GM12878 (cell line): ENCODE results near the gene GTPBP6. TPM values are rescaled to one million over a fixed set of nuclear protein-coding genes. Genes with fewer than 3 reads are reported as not detected.
"Not testable (repeated sequence)": the region's sequence is repeated elsewhere in the genome, so short reads cannot be mapped to it uniquely, and the experiment has no call there.

Experiments used
- ATAC-seq: fragments of 200-7000 bp; cut with Tn5 transposase; 3 replicates; pipeline ENCODE4 v1.9.1; 2020; ENCODE audit warnings: mild to moderate bottlenecking, moderate library complexity
- BruUV-seq: library from RNA; stranded (reverse); fragments of 400-500 nt; replicated peaks from 2 replicates; lab custom pipeline; 2021; lab: Mats Ljungman, UMichigan
- CTCF ChIA-PET: fragments of 300-600 bp; sonication (Branson Sonifier 250); formaldehyde crosslinking; extraction: SDS; loops from one replicate; lab custom pipeline; 2021; ENCODE audit warnings: inconsistent platforms; lab: Yijun Ruan, JAX
- POLR2A ChIA-PET: fragments of 350-600 bp; formaldehyde crosslinking; extraction: SDS; loops from one replicate; lab custom pipeline; 2021; ENCODE audit warnings: inconsistent platforms; lab: Charles Lee
- RAD21 ChIA-PET: fragments of 300-600 bp; sonication (Branson Sonifier 250); formaldehyde crosslinking; loops from one replicate; lab custom pipeline; 2023; ENCODE audit warnings: antibody characterized with exemption; ENCODE audit not compliant: unreplicated experiment; lab: Charles Lee
- SMC1A ChIA-PET: fragments of 300-600 bp; sonication (Branson Sonifier 250); formaldehyde crosslinking; loops from one replicate; lab custom pipeline; 2023; ENCODE audit not compliant: unreplicated experiment, uncharacterized antibody; lab: Charles Lee
- DNase-seq: peaks from one replicate; pipeline ENCODE4 v3.0.0-alpha.2; 2011; ENCODE audit warnings: low read depth, low spot score
- FAIRE-seq: peaks from 3 replicates; lab custom pipeline; 2011; peaks lifted over from hg19 to GRCh38; lab: Jason Lieb, UNC
- H2AFZ ChIP-seq: 2 replicates; pipeline ENCODE4 v1.6.0; 2011; ENCODE audit warnings: low read depth, low read length, control low read depth; ENCODE audit not compliant: control insufficient read depth
- H3K27ac ChIP-seq: 2 replicates; pipeline ENCODE4 v1.5.1; 2011; ENCODE audit warnings: control low read depth; ENCODE audit not compliant: control insufficient read depth, insufficient read depth
- H3K27me3 ChIP-seq, 2 experiments: replicated peaks in 1 of 2; 2 replicates each; pipeline versions ENCODE4 v1.6.0 to v1.6.1; 2011; ENCODE audit warnings: low read length in 1 of 2; ENCODE audit not compliant: control insufficient read depth in 2 of 2, insufficient read depth in 2 of 2
- H3K36me3 ChIP-seq, 2 experiments: 2 replicates each; pipeline ENCODE4 v1.5.1; 2011; ENCODE audit warnings: low read length in 1 of 2; ENCODE audit not compliant: control insufficient read depth in 2 of 2, insufficient read depth in 2 of 2
- H3K4me1 ChIP-seq: 2 replicates; pipeline ENCODE4 v1.6.1; 2011; ENCODE audit warnings: mild to moderate bottlenecking, low read length, moderate library complexity, mixed read lengths; ENCODE audit not compliant: control insufficient read depth, insufficient read depth
- H3K4me2 ChIP-seq: 2 replicates; pipeline ENCODE4 v1.6.0; 2011; ENCODE audit warnings: control low read depth; ENCODE audit not compliant: control insufficient read depth, insufficient read depth
- H3K4me3 ChIP-seq: fragments of 200-600 bp; sonication (generic); 2 replicates; pipeline ENCODE4 v1.5.1; 2016
- H3K79me2 ChIP-seq: 2 replicates; pipeline ENCODE4 v1.6.0; 2011; ENCODE audit warnings: low read length; ENCODE audit not compliant: control insufficient read depth, insufficient read depth
- H3K9ac ChIP-seq: 2 replicates; pipeline ENCODE4 v1.8.0; 2011; ENCODE audit warnings: low read length, control low read depth, mixed read lengths; ENCODE audit not compliant: control insufficient read depth, insufficient read depth
- H3K9me3 ChIP-seq: replicated peaks from 3 replicates; pipeline ENCODE4 v1.5.1; 2011; ENCODE audit warnings: mild to moderate bottlenecking, low read length; ENCODE audit not compliant: control insufficient read depth, insufficient read depth
- H4K20me1 ChIP-seq: 2 replicates; pipeline ENCODE4 v1.6.0; 2011; ENCODE audit not compliant: control insufficient read depth, insufficient read depth
- CHD4 ChIP-seq: fragments of 200-600 bp; sonication (generic); IDR thresholded peaks from 2 replicates; pipeline ENCODE4 v1.6.1; 2016; ENCODE audit warnings: mild to moderate bottlenecking
- MTA3 ChIP-seq: IDR thresholded peaks from 2 replicates; pipeline ENCODE4 v1.6.1; 2012; ENCODE audit warnings: low read length, inconsistent platforms, borderline replicate concordance
- POU2F2 ChIP-seq: IDR thresholded peaks from 3 replicates; pipeline ENCODE4 v1.6.1; 2011; ENCODE audit warnings: low read depth, mild to moderate bottlenecking, low read length, borderline replicate concordance
- RUNX3 ChIP-seq: IDR thresholded peaks from 2 replicates; pipeline ENCODE4 v1.6.1; 2012; ENCODE audit warnings: low read length, inconsistent platforms
- SP1 ChIP-seq: IDR thresholded peaks from one replicate; pipeline ENCODE4 v1.6.1; 2011; ENCODE audit warnings: low read depth, low read length
- SUZ12 ChIP-seq: fragments of 200-600 bp; sonication (generic); IDR thresholded peaks from one replicate; pipeline ENCODE4 v1.6.1; 2018; ENCODE audit warnings: antibody characterized with exemption, mild to moderate bottlenecking; ENCODE audit not compliant: unreplicated experiment
- WRNIP1 ChIP-seq: IDR thresholded peaks from 2 replicates; pipeline ENCODE4 v1.6.1; 2011; ENCODE audit warnings: low read depth, low read length, improper control_type of control experiment, borderline replicate concordance
- ZBTB4 ChIP-seq: fragments of 450-650 bp; formaldehyde crosslinking; IDR thresholded peaks from 2 replicates; pipeline ENCODE4 v1.4.0; 2022; ENCODE audit warnings: mild to moderate bottlenecking, moderate library complexity
- WGBS: methylation state at CpG from one replicate; pipeline ENCODE4 v1.1.6; 2016; ENCODE audit warnings: low lambda C conversion rate; ENCODE audit not compliant: insufficient replicate concordance, insufficient coverage; ENCODE audit errors: missing lambda C conversion rate; 5-methylcytosine and 5-hydroxymethylcytosine counted together
- in situ Hi-C: fragments of 300-500 bp; cut with MboI; formaldehyde crosslinking; loops from 9 replicates; pipeline ENCODE4 v1.14.3; 2018; ENCODE audit warnings: mixed read lengths
- intact Hi-C: fragments of 100-400 bp; cut with micrococcal nuclease; formaldehyde crosslinking; loops from one replicate; pipeline ENCODE4 v1.14.2; 2022; ENCODE audit not compliant: unreplicated experiment
- polyA plus RNA-seq, 11 experiments: library from polyadenylated mRNA; depleted of rRNA in 4 of 11; unstranded in 6 of 11; stranded (reverse) in 5 of 11; fragments of >200 nt; fragmentation: Nextera tagmentation in 4 of 11; fragmentation: Illumina TruSeq in 1 of 11; extraction: Ambion mirVana in 4 of 11; extraction: Trizol in 1 of 11; gene quantifications; 1 replicate in 1 of 11; 2 replicates in 10 of 11; pipeline versions ENCODE4 v1.2.1 to v1.2.3, GENCODE V29; 2011 to 2016; ENCODE audit warnings: inconsistent platforms in 2 of 11, missing spikeins in 2 of 11, low read depth in 1 of 11
- total RNA-seq, 4 experiments: library from RNA; depleted of rRNA in 3 of 4; stranded (reverse); fragments of >200 nt in 3 of 4; fragmentation: Illumina TruSeq in 1 of 4; extraction: Trizol in 1 of 4; gene quantifications; 2 replicates each; pipeline versions ENCODE4 v1.2.1 to v1.2.3, GENCODE V29; 2013 to 2021
- TF ChIP-seq, protein P1 (sequence below): IDR thresholded peaks from 2 replicates; pipeline ENCODE4 v1.6.1; 2012; ENCODE audit warnings: improper control_type of control experiment, low read depth, low read length; ENCODE audit not compliant: insufficient replicate concordance

GTPBP6 gene
- total and polyA plus RNA-seq, 10 of the 15 experiments (the other 5 are each of a cell fraction or from before 2014, with no cell fraction given): 0.31 to 71.0 (median 21.1) TPM

GRCh38 chrX:257681-258289 is 60.8 kb downstream of the GTPBP6 start:
- Histone ChIP-seq H4K20me1 (no peaks in the 10 kb centered on the region), H3K4me1 (no peaks in the 10 kb centered on the region), H3K27ac (no peak overlapping the region), H3K9ac (no peak overlapping the region), H3K4me3 (no peak overlapping the region), H2AFZ (no peak overlapping the region), H3K9me3 (no peaks in the 10 kb centered on the region; the same call in 2 of the 3 replicates), H3K36me3 (no peaks in the 10 kb centered on the region), H3K27me3 (no peaks in the 10 kb centered on the region), H3K4me2 (no peak overlapping the region), H3K79me2 (no peaks in the 10 kb centered on the region)
- BruUV-seq: no TSS peak
- TF ChIP-seq WRNIP1 (no peak), MTA3 (no peak), CHD4 (no peak), POU2F2 (no peak), SP1 (no peak), SUZ12 (no peak), ZBTB4 (CRISPR knock-in tag) (no peak), RUNX3 (no peak)
- TF ChIP-seq, protein P1, sequence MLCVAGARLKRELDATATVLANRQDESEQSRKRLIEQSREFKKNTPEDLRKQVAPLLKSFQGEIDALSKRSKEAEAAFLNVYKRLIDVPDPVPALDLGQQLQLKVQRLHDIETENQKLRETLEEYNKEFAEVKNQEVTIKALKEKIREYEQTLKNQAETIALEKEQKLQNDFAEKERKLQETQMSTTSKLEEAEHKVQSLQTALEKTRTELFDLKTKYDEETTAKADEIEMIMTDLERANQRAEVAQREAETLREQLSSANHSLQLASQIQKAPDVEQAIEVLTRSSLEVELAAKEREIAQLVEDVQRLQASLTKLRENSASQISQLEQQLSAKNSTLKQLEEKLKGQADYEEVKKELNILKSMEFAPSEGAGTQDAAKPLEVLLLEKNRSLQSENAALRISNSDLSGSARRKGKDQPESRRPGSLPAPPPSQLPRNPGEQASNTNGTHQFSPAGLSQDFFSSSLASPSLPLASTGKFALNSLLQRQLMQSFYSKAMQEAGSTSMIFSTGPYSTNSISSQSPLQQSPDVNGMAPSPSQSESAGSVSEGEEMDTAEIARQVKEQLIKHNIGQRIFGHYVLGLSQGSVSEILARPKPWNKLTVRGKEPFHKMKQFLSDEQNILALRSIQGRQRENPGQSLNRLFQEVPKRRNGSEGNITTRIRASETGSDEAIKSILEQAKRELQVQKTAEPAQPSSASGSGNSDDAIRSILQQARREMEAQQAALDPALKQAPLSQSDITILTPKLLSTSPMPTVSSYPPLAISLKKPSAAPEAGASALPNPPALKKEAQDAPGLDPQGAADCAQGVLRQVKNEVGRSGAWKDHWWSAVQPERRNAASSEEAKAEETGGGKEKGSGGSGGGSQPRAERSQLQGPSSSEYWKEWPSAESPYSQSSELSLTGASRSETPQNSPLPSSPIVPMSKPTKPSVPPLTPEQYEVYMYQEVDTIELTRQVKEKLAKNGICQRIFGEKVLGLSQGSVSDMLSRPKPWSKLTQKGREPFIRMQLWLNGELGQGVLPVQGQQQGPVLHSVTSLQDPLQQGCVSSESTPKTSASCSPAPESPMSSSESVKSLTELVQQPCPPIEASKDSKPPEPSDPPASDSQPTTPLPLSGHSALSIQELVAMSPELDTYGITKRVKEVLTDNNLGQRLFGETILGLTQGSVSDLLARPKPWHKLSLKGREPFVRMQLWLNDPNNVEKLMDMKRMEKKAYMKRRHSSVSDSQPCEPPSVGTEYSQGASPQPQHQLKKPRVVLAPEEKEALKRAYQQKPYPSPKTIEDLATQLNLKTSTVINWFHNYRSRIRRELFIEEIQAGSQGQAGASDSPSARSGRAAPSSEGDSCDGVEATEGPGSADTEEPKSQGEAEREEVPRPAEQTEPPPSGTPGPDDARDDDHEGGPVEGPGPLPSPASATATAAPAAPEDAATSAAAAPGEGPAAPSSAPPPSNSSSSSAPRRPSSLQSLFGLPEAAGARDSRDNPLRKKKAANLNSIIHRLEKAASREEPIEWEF: no peak
- 61% methylated on average over 15 of the region's 21 CpGs for WGBS
- ChIA-PET CTCF (no interaction called here), SMC1A (no interaction called here), POLR2A (no interaction called here), RAD21 (no interaction called here)
- no peak for ATAC-seq
- FAIRE-seq: no peak
- no peak for DNase-seq
- in situ Hi-C loops (no loop called here), intact Hi-C loops (no loop called here)

DNA sequence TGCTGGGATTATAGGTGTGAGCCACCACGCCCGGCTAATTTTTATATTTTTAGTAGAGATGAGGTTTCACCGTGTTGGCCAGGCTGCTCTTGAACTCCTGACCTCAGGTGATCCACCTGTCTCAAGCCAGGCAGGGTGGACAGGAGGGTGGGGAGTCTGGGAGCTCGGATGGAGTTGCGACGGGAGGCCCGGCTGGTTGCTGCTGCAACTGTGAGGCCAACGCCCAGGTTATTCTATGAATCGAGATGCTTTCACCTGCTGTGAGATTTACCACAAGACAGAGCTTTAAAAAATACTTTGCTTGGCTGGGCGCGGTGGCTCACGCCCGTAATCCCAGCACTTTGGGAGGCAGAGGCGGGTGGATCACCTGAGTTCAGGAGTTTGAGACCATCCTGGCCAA is 61.5 kb downstream of the GTPBP6 start:
- H3K4me3 ChIP-seq, H3K27me3 ChIP-seq, DNase-seq, BruUV-seq, FAIRE-seq, H3K79me2 ChIP-seq, ATAC-seq, intact Hi-C loops, H3K4me2 ChIP-seq, H3K27ac ChIP-seq, SMC1A ChIA-PET, H2AFZ ChIP-seq, CTCF ChIA-PET, RAD21 ChIA-PET, in situ Hi-C loops, POLR2A ChIA-PET, H4K20me1 ChIP-seq, H3K36me3 ChIP-seq, H3K9ac ChIP-seq, H3K9me3 ChIP-seq, H3K4me1 ChIP-seq: not testable (repeated sequence)
- WGBS: 56% methylated on average over 11 of the region's 14 CpGs
